ENCODE results near the gene GXYLT2. TPM values are rescaled to one million over a fixed set of nuclear protein-coding genes. Genes with fewer than 3 reads are reported as not detected.

Gene GXYLT2
- total RNA-seq, result 13.6 and 54.7 TPM in 2 replicates

GRCh38 chr3:72887705-72888545 is at the start of gene GXYLT2:
Gene GXYLT2 (plus strand): TSS chr3:72888046. CDS start chr3:72888234, 188 bp downstream.

GRCh38 chr3:72847751-72848702 is 39.8 kb upstream of the GXYLT2 start, which contains the start of gene SHQ1:
Gene SHQ1 (minus strand): TSS chr3:72848445. CDS start chr3:72848340, 105 bp downstream.

GRCh38 chr3:72996473-72997333 is 108.9 kb downstream of the GXYLT2 start, which contains the start of gene PPP4R2:
Gene PPP4R2 (plus strand): TSS chr3:72996811. CDS start chr3:72997038, 227 bp downstream.

Other genes with a start within 250 kb of the GXYLT2 start
- gene SHQ1, start 39.6 kb upstream of the GXYLT2 start, total RNA-seq, result 25.4 and 26.8 TPM in 2 replicates
- 81.3 and 123 TPM in 2 replicates for gene PPP4R2, start 108.8 kb downstream of the GXYLT2 start, total RNA-seq
- 3.5 and 5.1 TPM in 2 replicates for gene EBLN2, start 173.6 kb downstream of the GXYLT2 start, total RNA-seq

Data from regular cardiac myocyte (primary cell).